Stimulated activated CD8-positive, alpha-beta memory T cell treated with anti-CD3 and anti-CD28 coated beads, Interleukin-15, amount 100 ng/mL, for 24 hours (primary cell): ENCODE measurements around the gene ARMC10.
"Not testable (repeated sequence)": the region's sequence is repeated elsewhere in the genome, so short reads cannot be mapped to it uniquely, and the experiment has no call there.

Source experiments
- DNase-seq: peaks from one replicate; pipeline ENCODE4 v3.0.0-alpha.2; 2020; ENCODE audit warnings: low read depth

The ARMC10 gene

DNA sequence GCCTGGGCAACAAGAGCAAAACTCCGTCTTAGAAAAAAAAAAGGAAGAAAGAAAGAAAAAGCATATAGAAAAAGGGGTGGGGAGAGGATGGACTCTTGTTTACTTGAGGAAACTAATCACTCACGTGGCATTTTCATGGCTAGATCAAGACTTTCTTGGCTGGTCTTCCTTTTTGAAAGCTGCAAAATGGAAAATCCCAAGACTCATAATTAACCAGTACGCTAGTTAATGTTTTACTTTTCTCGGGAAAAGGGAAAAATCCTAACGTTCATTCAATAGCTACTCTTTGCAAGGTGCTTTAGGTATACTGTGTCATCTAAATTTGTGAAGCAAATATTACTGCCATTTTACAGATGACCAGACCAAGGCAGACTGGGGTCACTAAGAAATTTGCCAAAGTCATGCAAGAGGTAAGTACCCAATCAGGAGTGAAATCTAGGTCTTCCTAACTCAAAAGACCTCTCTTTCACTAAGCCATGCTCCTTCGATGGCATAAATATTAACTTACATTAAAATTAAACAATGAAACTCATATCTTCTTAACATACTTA is 49.6 kb downstream of the ARMC10 start:
- no peak for DNase-seq

DNA sequence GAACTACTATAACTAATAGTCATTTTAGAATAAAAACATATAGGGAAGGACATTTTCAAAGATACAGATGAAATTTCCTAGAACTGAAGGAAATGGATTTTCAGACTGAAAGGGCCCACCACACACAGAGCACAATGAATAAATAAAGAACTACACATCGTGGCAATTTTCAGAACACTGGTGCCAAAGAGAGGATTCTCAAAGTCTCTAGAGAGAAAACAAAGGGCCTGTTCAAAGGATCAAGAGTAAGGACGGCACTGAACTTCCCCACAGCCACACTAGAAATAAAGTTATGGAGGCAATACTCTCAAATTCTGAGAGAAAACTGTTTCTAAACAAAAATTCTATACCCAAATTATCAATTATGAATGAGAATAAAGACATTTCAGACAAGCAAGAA is 52.1 kb downstream of the ARMC10 start:
- DNase-seq = no peak

DNA sequence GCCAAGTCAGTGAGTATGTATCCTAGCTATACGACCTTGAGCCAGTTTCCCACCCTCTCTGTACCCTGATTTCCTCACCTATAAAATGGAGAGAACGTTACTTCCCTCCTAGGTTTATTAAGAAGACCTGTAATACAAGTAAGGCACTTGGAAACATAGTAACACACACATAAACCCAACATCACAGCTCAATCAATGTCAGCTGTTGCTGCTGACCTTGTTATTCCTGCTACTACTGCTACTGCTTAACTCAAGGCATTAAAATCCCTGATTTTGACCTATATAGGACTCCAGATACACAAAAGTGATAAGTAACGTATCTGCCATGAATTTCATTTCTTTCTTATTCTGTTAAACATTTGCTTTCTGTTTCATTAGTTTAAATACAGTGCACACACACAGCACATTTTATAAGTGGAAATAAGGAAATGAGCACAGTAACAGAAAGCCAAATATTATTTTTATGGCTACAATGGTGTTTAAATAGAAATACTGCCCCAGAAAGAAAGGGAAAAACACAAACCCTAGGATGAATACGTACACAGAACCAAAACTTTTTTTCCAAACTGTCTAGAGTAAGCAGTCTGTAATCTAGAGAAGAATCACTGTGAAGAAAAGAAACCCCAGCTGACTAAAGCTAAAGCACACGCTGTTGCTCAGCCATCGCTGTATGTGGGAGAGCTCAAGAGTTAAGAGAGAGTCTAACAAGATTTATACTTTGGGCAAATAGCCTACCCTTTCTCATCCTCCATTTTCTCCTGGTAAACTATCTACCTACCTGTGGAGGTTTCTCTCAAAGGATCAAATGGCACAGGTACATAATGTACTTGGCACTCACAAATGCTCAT is 55.0 kb downstream of the ARMC10 start:
- DNase-seq = no peak

DNA sequence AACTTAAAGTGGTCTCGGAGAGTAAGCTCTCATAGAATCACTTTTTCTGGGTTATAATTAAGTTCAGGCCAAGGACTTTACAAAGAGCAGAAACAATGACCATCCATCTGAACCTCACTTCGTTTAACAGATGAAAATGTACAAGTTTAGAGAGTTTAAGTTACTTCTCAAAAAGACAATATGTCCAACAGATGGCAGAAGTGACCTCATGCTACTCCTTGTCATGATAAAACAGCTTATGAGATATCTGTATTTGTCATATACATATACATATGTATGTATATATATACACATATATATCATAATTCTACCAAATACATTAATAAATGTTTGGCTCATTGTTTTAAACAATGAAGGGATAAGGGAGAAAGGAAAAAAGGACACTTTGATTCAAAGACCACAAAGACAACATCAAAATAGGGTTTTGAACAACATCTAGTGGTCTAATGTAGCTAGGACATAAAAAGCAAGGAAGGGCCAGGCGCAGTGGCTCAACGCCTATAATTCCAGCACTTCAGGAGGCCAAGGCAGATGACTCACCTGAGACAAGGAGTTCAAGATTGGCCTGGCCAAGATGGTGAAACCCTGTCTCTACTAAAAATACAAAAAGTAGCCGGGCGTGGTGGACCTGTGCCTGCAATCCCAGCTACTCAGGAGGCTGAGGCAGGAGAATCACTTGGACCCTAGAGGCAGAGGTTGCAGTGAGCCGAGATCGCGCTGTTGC is 56.1 kb downstream of the ARMC10 start:
- no peak for DNase-seq

DNA sequence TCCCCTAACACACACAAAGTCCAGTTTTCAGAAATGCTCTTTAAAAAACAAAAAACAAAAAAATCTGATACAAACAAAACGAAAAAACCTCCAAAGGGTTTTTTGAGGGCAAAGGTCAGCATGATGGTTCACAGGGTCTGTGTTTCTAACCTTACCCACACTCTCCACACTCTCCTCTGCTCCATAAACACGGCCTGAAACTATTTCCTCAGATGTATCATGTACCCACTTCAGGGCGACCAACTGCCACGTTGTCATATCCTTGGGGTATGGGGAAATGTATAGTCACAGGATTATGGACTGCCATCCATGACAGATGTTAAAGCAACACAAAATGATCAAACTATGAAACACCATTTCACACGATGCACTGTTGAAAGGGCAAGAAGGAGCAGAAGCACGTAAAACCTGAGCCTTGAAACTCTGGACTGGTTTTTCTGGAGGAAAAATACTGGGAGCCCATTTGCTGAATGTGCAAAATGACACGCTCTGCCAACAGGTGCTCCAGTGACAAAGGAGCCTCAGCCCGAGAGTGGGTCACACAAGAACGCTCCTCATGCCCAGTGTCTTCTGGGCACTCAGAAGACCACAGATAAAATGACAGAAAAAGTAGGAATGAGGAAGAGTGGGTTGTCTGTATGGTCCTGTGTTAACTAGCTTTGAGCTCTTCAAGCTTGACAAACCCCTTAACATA is 58.2 kb downstream of the ARMC10 start:
- no peak for DNase-seq

DNA sequence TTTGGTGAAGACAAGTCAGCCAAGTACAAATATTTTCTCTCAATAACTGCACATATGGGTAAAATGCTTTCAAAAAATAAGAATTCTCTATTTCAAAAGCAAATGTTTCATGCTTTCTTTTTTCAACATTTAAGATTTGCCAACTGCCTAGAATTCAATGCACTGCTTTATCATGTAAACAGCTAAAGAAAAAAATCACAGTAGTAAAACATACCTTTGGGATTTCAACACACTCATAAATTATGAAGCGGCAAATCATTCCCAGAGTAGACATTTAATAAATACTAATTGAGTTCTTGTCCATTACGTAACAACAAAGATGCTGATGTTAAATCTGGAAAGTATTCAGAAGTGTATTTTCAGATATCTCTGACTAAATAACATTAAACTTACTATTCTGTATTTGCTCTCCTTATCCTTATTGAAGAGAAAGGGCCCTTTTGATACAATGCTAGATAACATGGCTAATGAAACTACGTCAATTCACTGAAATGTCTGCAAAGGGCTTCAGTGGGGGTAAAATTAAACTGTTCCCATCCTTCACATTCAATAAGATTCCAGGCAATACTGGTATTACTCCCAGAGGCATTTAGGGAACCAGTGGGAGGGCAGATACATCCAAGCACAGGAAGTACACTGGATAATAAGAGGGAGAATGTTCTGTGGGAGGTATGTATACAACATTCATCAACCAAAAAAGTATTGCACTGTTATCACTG is 60.1 kb downstream of the ARMC10 start:
- DNase-seq = no peak

DNA sequence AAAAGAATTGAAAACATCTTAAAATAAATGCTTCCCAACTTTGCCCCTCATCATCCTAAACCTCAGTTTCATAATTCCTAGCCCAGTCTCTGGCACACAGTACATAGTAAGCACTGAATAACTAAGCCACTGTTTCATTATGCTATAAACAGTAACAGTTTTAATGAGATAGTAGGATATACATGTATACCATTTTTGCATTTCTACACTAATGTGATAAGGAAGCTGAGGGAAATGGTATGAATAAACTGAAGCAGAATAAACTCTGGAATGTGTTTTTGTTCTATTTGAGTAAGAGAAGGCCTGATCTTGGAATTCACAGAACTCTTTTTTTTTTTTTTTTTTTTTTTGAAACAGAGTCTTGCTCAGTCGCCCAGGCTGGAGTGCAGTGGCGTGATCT is 65.1 kb downstream of the ARMC10 start:
- DNase-seq = no peak

DNA sequence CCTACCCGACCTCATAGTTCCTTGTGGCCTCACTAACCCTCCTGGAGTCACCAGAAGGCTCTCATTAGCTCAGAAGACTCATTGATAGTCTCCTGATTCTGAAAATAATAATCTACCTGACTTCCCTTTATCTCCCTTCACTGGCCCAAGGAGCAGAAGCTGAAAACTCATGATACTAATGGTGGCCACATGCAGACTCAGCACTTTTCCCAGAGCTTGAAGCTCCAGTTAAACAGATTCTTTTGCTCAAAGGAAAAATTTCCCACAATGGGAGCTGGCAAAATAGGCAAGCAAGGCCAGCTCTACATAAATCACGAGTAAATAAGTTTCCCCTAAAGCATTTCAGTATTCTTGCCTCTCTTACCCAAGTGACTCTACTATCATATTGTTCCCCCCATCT is 65.7 kb downstream of the ARMC10 start:
- DNase-seq = no peak

DNA sequence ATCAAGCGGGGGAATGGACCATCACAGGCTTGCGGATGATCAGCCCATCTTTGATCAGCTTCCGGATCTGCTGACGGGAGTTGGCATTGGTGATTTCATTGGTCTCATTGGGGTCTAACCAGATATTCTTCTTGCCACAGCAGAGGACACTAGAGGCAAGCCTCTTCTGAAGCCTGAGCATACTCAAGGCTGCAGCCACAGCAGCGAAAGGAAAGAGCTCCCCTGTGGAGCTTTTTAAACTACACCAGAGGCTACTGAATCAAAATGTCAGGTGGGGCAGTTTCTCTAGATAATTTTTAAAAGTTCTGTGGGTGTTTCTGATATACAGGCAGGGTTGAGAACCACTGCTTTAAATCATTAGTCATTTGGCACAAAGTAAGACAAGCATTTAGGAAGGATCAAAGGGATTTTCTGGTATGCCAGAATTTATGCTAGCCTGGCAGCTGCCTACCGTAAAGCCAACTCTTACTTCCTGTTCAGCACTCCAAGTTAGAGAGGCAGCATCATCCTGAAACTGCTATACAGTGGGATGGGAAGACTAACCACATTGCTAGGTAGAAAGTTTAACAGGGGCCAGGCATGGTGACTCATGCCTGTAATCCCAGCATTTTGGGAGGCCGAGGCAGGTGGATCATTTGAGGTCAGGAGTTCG is 66.9 kb downstream of the ARMC10 start:
- no peak for DNase-seq

DNA sequence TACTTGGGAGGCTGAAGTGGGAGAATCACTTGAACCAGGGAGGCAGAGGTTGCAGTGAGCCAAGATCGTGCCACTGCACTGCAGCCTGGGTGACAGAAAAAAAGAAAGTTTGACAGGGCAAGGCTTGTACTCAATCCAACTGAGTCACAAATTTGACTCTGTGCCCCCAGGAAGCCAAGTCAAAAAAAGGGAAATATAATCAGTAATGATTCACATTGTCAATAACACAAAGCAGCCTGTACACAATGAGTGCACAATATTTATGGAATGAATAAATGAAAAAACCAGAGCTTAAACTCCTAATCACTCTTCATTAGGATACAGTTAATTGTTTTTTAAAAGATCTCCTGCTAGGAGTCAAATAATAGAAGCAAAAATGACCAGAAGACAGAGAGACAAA is 67.6 kb downstream of the ARMC10 start:
- DNase-seq = no peak

DNA sequence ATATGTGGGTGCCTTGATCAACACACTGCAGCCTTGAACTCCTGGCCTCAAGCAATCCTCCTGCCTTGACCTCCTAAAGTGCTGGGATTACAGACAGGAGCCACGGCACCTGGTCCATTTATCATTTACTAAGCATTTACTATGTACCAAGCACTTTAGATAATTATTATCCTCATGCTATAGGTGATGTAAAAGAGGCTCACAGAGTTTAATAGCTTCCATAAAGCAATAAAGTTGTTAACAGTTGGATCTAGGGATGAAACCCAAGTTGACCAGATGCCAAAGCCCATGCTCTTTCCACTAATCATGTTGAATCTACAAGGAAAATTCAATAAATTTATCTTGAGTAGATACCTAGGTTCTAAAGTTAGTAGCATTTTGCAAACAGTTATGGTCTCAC is 68.9 kb downstream of the ARMC10 start:
- DNase-seq = no peak

DNA sequence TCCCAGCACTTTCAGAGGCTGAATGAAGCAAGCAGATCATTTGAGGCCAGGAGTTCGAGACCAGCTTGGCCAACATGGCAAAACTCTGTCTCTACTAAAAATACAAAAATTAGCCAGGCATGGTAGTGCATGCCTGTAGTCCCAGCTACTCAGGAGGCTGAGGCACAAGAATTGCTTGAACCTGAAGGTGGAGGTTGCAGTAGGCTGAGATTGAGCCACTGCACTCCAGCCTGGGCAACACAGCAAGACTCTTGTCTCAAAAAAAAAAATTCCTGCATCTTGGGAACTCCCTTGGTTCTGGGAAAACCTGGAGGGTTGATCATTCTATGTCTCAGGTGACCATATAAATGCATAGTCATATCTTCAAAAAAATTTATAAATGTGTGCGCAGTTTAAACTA is 69.8 kb downstream of the ARMC10 start:
- DNase-seq = not testable (repeated sequence)

DNA sequence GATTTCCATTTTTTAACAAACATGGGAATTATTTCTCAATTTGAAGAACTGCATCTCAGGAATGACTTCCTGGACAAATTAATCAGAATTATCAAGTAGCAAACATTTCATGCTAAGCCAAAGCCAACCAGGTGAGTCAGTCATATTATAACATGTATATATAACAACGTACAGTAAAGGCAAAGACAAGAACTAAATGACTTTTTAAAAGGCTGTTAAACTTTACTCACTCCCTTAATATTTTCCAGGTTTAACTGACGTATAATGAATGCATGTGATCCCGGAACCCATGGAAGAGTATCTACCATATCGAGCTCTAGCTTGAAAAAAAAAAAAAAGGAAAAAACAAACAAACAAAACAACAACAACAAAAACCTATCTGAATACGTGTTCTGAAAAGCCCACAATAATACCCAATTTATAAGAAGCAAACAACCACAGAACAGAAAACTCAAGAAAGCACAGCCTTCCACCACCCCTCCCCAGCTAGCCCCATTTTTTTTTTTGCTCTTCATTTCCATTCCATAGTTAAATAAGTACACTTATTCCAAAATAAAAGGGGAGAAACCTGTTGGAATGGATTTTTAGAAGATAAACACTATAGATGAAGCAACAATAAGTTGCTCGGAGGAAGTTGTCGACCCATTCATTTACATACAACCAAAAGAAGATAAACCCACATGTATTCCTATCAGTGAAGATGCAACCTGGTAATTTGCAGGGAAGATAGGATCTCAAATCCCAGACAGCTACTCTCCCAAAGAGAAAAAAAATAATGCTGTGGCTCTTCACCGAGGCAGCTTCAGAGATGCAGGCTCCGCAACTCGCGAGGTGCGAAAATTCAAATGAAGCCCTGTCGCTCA is 73.4 kb downstream of the ARMC10 start:
- no peak for DNase-seq
